Fibroblast of villous mesenchyme (primary cell): Measurements from ENCODE around the gene LY6G6F. TPM values are rescaled to one million over a fixed set of nuclear protein-coding genes. Genes with fewer than 3 reads are reported as not detected.
A peak's percentile ranks its signal among the peaks of the same experiment; 100 is the strongest.

Experiments
- DNase-seq: peaks from one replicate; pipeline ENCODE4 v3.0.0-alpha.2; 2010; ENCODE audit warnings: low read depth
- H3K4me3 ChIP-seq: 2 replicates; pipeline ENCODE4 v1.5.1; 2011; ENCODE audit warnings: low read depth, mild to moderate bottlenecking, low read length
- CTCF ChIP-seq: IDR thresholded peaks from 2 replicates; pipeline ENCODE4 v1.5.1; 2012; ENCODE audit warnings: low read depth, mild to moderate bottlenecking, low read length; ENCODE audit not compliant: insufficient read depth
- total RNA-seq: library from RNA; depleted of rRNA; stranded (reverse); fragments of >200 nt; gene quantifications from 2 replicates; pipeline ENCODE4 v1.2.3, GENCODE V29; 2012

The LY6G6F gene
- total RNA-seq, 1 donor, result not detected

GRCh38 chr6:31723980-31724691, 17.5 kb downstream of the LY6G6F start:
- H3K4me3 ChIP-seq, result no peak overlapping the region
- no peak for TF ChIP-seq CTCF
- no peak for DNase-seq

- no peak for DNase-seq
- TF ChIP-seq CTCF, result no peak
- no peak overlapping the region for H3K4me3 ChIP-seq
These were observed 19.1 kb downstream of the LY6G6F start for GRCh38 chr6:31725502-31726350.

GRCh38 chr6:31727034-31727716, 20.5 kb downstream of the LY6G6F start:
- TF ChIP-seq CTCF, result no peak
- DNase-seq, result no peak
- no peak overlapping the region for H3K4me3 ChIP-seq

- H3K4me3 ChIP-seq, result peak overlapping the region; percentile 93
- DNase-seq, result no peak
- no peak for TF ChIP-seq CTCF
These were observed 21.3 kb downstream of the LY6G6F start for GRCh38 chr6:31727717-31728671.

- H3K4me3 ChIP-seq, result peak within 1 kb of the TSS; percentile 93
- TF ChIP-seq CTCF, result no peak
- DNase-seq, result no peak
These were observed 22.3 kb downstream of the LY6G6F start, which contains the start of gene DDAH2 for GRCh38 chr6:31728767-31729514. Gene DDAH2 (minus strand): TSS chr6:31729299. CDS start chr6:31729161, 138 bp downstream.
